GM21737 (cell line): ENCODE data around the gene PLCL1.
"Not testable (repeated sequence)": the region's sequence is repeated elsewhere in the genome, so short reads cannot be mapped to it uniquely, and the experiment has no call there.

ENCODE experiments used
- ATAC-seq: cut with Tn5 transposase; IDR thresholded peaks from one replicate; pipeline ENCODE4 v1.9.1; 2021; ENCODE audit warnings: mild to moderate bottlenecking, moderate library complexity; ENCODE audit not compliant: unreplicated experiment

PLCL1 gene

DNA sequence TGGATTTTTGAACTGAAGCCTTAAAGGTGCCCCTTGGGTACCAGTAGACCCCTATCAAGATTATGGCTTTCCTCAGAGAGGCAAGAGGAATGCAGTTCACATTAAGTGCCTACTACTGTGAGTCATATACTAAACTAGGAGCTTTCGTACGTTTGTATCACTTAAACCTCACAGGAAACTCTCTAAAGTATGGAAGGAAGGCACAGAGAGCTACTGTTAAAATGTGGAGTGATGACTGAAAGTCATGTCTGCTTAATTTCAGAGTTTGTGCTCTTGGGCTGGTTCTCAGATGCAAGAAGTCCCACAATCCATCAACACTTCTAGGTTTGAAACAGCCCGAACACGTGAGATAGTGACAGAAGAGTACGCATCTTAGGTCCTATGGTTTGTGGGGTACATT, 4.7 kb downstream of the PLCL1 start:
- ATAC-seq, result no peak

DNA sequence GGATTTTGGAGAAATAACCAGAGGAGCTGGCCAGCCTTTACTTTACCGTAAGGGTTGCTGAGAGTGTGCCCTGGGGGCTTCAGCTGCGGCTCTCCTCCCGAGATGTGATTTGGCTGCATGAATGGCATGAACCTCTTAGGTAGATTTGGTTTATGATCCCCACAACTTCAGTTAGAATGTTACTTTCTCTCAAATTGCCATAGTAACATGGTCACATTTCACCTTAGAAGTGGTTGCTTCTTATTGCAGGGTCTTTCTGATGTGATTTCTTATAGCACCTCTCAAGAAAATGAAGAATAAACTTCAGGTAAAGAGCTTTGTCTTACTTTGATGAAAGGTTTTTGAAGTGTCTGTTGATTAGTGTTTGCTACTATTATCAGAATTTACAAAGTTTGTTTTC, 5.6 kb downstream of the PLCL1 start:
- ATAC-seq, result no peak

DNA sequence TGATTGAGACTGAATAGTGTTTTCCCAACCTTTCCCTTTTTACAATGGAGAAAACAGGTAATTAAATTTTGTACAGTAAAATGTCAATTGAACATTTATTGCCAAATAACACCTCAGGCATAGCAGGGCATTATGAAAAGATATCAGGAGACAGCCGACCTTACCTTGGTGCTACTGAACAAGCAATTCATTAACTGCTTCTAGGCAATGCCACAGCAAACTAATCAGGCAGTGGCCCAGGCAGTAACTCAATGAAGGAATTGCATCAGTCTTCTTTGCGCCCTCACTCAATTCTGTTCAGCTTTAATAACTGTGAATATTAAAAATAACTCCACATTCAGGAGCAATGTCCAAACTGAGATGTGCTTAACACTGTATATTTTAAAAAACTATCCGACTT, 6.1 kb downstream of the PLCL1 start:
- ATAC-seq, result no peak

DNA sequence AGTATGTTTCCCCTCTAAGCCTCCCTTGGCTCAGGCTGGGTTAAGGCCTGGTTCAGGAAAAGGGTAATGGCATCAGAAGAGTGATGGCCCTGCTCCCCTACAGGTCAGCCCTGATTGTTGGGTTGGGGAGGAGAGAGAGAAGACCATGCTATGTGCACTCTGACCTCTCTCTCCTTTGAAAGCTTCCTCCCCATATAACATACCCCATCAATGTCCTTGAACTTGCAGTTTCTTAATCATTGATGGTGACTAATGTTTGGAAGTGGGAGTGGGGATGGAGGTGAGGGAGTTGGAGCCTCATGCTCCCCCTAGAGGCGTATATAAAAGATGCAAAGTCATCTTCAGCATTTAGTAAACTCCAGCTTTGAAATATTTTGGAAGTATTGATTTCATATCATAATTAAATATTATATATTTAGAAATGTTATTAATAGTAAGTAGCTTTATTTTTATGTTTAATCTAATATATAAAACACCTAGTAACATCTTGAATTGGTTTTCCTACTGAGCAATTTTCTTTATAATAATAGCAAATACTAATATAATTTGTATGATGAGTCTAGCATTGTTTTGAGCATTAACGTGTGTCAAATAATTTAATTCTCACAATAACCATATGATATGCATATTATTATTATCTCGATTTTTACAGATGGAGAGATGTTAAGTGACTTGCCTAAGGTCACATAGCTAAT, 8.8 kb downstream of the PLCL1 start:
- ATAC-seq, result no peak

DNA sequence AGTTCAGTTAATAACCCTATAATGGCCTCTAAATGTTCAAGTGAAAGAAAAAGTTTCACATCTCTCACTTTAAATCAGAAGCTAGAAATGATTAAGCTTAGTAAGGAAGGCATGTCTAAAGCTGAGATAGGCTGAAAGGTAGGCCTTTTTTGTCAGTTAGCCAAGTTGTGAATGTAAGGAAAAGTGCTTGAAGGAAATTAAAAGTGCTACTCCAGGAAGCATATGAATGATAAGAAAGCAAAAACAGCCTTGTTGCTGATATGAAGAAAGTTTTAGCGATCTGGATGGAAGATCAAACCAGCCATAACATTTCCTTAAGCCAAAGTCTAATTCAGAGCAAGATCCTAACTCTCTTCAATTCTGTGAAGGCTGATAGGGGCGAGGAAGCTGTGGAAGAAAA, 10.1 kb downstream of the PLCL1 start:
- ATAC-seq, result no peak

DNA sequence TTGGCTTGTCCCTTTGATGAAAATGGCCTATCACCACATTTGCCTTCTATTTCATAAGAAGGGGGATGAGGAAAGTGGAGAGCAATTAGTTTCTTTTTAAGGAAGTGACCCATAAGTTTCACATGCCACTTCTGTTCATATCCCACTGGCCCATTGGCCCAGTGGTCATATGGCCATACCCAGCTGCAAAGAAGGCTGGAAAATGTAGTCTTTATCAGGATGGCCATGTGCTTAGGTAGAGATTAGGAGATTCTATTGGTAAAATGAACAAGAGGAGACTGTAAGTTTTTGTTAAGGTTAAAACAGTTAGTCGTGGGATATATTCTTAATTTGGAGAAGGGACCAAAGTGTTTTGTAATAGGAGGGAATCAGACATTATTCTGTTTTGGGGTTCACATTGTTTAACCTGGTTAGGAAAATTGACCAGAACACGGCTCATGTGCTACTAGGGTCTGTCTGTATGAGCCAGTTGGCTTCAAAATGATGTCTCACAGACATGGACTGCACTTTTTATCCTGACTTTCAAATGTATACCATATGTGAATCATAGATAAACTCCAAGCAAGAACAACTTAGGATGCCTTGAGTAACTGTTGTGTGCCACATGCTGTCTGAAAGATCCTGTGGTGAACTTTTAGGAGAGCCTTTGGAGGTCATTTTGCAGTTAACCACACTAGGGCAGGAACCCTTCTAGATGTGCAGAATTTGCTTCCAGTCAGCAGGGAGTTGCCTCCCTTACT, 17.3 kb downstream of the PLCL1 start:
- ATAC-seq, result no peak

DNA sequence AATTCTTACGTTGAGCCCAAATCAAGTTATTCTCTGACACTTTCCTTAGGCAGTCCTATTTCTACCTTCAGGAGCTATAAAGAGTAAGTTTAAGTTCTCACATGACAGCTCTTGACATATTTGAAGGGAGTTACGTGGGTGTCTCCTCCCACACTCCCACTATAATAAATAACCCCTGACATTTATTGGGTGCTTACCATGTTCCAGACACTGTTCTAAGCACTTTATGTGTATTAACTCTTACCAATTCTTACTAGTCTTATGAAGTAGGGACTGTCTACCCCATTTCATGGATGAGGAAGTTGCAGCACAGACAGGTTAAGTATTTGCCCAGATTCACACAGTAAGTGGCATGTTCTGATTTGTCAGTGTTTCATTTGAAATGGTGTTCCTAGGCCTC, 17.9 kb downstream of the PLCL1 start:
- ATAC-seq, result no peak

DNA sequence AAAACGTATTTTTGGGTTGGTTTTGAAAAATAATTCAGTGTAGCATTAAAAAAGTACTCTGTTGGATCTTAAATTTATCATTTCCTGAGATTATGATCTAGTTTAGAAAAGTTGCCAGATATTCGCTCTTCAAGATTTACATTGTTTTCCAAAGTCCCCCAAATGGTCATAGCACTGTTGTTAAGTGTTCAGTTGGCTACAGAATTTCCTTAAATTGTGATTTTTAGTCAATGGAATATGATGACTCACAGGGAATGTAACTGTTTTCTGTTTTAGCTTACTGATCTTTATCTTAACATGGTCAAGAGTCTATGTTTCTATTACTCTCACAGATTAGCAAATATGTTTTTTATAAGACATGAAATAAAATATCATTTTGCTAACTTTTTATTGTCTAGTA, 23.2 kb downstream of the PLCL1 start:
- no peak for ATAC-seq

DNA sequence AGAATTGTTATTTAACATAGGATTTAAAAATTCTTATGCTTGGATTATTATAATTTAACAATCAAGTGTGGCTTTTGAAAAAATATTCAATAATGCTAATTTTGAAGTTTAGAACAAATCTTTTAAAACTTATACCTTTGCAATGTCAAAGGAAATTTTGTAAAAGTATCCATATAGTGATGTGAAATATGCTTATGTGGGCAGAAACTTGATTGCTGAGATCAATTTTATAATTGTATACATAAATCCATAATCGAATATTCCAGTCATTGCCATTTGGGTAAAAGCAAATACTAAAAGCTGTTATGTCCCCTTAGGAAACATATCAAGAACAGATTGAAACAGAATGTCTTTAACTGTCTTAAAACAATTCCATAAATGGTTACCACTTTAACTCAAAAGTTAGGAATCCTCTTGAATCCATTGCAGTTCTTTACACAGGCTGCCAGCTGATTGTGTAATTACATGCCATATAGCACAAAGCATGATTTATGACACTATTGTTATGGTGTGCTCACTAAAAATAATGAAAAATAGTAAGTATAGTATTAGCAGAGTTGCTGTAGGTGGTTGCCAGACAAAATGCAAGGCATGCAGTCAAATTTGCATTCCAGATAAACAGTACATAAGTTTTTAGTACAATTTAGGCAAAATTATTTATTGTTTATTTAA, 24.2 kb downstream of the PLCL1 start:
- no peak for ATAC-seq

DNA sequence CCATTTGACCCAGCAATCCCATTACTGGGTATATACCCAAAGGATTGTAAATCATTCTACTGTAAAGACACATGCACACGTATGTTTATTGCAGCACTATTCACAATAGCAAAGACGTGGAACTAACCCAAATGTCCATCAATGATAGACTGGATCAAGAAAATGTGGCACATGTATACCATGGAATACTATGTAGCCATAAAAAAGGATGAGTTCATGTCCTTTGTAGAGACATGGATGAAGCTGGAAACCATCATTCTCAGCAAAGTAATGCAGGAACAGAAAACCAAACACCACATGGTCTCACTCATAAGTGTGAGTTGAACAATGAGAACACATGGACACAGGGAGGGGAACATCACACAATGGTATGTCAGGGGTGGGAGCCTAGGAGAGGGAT, 30.4 kb downstream of the PLCL1 start:
- ATAC-seq, result not testable (repeated sequence)

DNA sequence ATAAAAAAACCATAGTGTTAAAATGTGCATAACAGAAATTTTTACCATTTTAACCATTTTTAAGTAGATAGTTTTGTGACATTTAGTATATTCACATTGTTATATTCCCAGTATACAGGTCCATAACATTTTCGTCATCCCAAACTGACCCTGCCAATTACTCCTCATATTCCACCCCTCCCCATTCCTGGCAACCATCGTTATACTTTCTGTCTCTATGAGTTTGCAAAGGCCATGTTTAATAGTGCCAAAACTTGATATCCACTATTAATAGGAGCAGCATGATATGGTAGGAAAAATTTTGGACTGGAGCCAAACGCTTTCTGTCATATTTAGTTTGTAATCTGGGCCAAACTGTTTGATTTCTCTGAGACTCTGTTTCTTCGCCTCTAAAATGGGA, 30.9 kb downstream of the PLCL1 start:
- no peak for ATAC-seq

DNA sequence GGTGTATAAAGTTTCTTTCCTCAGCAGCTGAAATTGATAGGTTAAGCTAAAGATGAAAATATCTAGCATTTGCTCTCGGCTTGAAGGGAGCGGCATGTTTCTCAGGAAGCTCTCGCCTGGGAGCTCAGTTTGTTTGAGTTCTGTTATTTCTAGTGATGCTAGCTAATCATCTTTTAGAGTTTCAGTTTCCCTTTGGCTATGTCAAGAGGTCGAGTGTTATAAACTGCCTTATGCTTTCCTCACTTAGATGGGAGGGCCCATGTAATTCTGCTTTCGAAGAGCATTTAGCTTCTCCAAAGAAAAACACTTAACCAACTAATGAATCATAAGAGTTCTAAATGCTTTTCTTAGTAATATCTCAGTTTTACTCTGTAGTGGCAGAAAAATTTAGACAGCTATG, 33.6 kb downstream of the PLCL1 start:
- ATAC-seq, result peak; percentile 99

DNA sequence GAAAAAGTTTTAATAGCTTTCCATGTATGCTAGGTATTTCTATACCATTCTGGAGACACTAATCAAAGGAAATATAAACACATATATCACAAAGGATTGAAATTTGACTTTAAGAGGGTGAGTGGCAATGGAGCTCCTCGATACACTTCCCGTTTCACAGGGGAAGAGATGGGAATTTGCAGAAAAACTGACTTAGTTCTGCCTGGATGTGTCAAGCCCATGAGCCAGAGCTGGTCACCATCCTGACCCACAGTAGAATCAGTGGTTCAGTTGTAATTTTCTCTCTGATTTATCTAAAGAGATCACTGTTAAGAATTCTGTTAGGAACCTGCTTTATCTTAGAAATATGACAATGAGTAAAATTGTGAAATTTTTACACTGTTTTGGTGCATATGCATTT, 34.2 kb downstream of the PLCL1 start:
- no peak for ATAC-seq

DNA sequence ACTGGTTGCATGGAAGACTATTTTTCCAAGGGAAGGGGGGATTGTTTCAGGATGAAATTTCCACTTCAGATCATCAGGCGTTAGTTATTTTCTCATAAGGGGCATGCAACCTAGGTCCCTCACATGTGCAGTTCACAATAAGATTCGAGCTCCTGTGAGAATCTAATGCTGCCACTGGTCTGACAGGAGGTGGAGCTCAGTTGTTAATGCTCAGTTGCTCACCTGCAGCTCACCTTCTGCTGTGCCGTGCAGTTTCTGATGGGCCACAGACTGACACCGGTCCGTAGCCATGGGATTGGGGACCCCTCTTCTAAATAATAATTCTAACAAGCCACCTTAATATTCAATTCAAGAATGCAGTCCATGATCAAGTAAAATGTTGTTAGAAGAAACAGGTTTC, 34.9 kb downstream of the PLCL1 start:
- ATAC-seq, result no peak

DNA sequence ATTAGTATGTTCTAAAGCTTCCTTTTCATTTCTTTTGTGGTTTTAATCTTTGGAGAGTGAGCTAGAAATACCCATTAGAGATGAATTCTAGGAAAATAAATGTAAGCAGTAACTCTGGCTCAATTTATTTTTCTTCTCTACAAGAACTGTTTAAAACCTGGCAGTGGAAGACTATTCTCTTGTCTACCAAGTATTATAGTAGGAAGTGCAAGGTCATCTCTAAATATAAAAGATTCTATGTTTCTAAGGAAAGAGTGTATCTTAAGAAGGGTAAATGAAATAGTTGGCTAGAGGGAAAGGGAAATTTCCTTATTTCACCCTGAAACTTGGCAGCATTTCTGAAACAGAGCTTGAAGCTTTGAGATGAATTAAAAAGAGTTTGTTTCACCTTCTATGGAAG, 35.5 kb downstream of the PLCL1 start:
- ATAC-seq, result no peak

DNA sequence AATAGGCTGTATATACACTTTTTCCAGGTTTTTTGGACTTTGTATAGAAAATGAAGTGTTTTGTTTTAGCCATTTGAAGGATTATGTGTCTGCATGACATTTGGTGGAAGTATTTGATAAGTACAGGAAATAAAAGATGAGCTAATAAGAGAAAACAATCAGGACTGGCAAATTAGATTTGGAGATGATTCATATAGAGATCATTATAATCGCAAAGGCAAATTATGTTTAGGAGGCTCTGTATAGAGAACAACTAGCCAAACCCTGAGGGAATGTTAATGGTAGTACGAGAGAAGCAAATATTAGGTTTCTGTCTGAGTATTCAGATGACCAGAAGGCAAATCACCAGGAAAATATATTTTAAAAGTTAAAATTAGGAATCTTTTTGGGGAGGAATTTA, 41.7 kb downstream of the PLCL1 start:
- ATAC-seq, result no peak

DNA sequence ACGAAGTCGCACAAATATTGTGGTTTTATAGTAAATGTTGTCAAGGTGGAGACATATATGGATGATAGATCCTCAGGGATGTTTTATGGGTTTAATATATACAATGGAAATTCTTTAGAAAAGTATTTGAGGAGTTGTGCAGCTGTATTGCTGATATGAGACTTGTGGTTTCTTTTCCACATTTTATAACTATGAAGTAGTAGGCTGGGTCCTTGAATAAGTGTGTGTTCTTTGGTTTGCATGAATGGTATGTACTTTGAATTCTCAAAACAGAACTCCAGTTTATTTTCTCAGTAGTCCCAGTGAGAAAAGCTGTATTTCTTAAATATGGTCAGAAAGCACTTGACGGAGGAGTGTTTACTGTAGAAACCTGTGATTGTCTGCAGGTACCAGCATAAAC, 42.4 kb downstream of the PLCL1 start:
- ATAC-seq, result no peak

DNA sequence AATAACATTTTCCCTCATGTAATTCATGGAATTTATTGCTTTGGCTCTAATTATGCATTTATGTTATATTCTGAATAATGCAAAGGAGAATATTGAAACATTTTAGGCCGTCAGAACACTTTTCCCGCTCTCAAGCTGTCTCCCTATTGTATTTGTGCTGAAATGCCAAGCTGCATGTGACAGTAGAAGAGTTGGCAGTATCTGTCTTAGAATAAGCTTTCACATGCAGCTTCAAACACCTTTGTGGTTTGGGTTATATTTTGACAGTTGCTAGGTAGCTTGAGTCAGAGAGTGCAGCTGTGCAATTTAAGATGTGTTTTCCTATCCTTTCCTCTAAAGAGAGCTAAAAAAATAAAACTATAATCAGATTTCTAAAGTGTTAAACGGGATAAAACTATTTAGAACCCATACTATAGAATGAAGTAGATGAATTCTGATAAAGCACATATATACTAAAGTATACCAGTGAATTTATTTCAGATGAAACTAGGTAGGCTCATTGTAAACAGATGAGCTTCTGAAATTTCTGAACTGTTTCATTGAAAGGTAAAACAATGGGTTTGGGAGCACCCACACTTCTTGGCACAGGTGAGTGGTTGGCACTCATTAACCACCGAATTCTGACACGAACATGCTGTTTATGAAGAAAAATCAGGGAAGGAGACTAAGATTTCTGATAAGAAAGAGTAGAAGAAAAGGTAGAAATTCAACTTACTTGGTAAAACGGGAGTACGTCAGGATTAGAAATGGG, 43.4 kb downstream of the PLCL1 start:
- no peak for ATAC-seq

DNA sequence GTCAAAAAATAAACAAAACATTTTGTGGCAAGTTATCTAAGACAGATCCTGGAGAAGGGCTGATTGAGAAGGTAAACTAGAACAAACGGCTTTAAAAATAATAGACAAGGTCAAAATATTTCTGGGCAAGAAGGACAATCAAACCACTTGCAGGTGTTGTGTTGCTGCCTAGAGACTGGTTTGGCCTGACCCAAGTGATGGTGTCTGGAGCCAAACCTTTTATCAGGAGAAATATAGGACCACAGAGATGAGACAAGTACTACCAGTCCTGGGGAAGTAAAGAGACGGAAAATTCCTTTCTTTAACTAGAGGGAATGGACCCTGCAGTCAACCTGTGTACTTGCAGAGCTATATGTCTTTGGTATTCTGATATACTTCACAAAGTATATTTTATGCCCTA, 44.2 kb downstream of the PLCL1 start:
- ATAC-seq, result no peak

DNA sequence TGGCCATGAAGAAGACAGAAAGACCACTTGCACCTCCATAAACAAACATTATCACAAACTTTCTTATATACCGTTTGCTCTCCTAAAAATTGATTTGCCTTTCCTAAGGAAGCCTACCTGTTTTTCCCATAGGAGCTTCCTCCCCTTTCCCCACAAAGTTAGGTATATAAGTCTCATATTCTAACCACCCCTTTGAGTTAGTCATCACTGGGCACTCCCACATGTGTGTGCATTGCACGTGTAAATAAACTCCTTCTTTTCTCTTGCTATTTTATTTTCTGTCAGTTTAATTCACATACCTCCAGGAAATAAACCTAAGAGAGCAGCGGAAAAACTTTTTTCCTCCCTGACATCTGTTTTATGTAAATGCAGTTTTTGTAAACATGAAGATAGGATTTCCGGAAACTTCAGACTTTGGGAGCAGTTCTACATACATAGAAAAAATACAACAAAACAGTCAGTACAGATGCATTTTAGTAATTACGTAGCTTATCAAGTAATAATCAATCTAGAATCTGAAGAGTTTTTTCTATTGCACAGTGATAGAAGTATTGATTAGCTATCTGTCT, 46.6 kb downstream of the PLCL1 start:
- ATAC-seq, result no peak

DNA sequence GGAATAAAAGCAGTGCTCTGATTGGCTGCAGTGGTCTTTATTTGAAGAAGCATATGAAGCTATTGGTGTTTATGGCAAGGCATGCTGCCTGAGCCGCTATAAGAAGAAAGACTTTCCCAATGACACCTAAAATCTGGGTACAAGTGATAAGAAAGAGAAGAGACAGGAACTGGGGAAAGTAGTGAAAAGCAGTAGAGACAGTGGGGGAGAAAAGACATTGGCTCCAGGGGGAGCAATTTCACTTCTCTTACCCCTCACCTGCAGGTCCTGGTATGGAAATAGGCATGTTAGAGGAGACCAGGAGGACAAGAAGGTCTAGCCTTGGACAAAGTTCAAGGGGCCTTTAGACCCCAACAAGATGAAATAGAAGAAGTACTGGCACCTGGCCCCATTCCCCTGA, 47.1 kb downstream of the PLCL1 start:
- no peak for ATAC-seq
